Keratinocyte (primary cell): ENCODE results near the gene MARS1. TPM values are rescaled to one million over a fixed set of nuclear protein-coding genes. Genes with fewer than 3 reads are reported as not detected.

Source experiments
- DNase-seq: peaks from one replicate; pipeline ENCODE4 v3.0.0-alpha.2; 2011; ENCODE audit warnings: low read depth, missing footprints, low spot score
- FAIRE-seq: peaks from 2 replicates; lab custom pipeline; 2011; peaks lifted over from hg19 to GRCh38; lab: Jason Lieb, UNC
- H2AFZ ChIP-seq: 2 replicates; pipeline ENCODE4 v1.6.0; 2012; ENCODE audit warnings: low read length, control low read depth, inconsistent platforms; ENCODE audit not compliant: control insufficient read depth
- H3K27ac ChIP-seq: 2 replicates; pipeline ENCODE4 v1.5.1; 2011; ENCODE audit warnings: low read length; ENCODE audit not compliant: control insufficient read depth, insufficient read depth
- H3K27me3 ChIP-seq: 3 replicates; pipeline ENCODE4 v1.6.0; 2011; ENCODE audit warnings: low read length; ENCODE audit not compliant: control insufficient read depth, insufficient read depth; ENCODE audit errors: extremely low read depth
- H3K36me3 ChIP-seq, 2 experiments: 2 replicates in 1 of 2; 3 replicates in 1 of 2; pipeline ENCODE4 v1.5.1; 2011; ENCODE audit warnings: low read length in 2 of 2, mild to moderate bottlenecking in 1 of 2; ENCODE audit not compliant: control insufficient read depth in 2 of 2, insufficient read depth in 2 of 2; ENCODE audit errors: extremely low read depth in 1 of 2
- H3K4me1 ChIP-seq: 3 replicates; pipeline ENCODE4 v1.5.1; 2011; ENCODE audit warnings: low read length; ENCODE audit not compliant: control insufficient read depth, insufficient read depth; ENCODE audit errors: extremely low read depth
- H3K4me2 ChIP-seq: 3 replicates; pipeline ENCODE4 v1.6.0; 2011; ENCODE audit warnings: low read depth, low read length; ENCODE audit not compliant: control insufficient read depth, insufficient read depth; ENCODE audit errors: extremely low read depth
- H3K4me3 ChIP-seq, 3 experiments: fragments of 200-600 bp in 1 of 3; sonication (generic) in 1 of 3; 2 replicates in 2 of 3; 3 replicates in 1 of 3; pipeline ENCODE4 v1.5.1; 2011 to 2016; ENCODE audit warnings: low read length in 3 of 3, mild to moderate bottlenecking in 3 of 3, control low read depth in 2 of 3, inconsistent platforms in 1 of 3, low read depth in 1 of 3, mixed read lengths in 1 of 3, mixed run types in 1 of 3, moderate library complexity in 1 of 3; ENCODE audit not compliant: control insufficient read depth in 2 of 3, insufficient read depth in 2 of 3; ENCODE audit errors: extremely low read depth in 1 of 3
- H3K79me2 ChIP-seq: 2 replicates; pipeline ENCODE4 v1.6.0; 2012; ENCODE audit warnings: low read length; ENCODE audit not compliant: control insufficient read depth, insufficient read depth
- H3K9ac ChIP-seq: 3 replicates; pipeline ENCODE4 v1.6.0; 2011; ENCODE audit warnings: low read length; ENCODE audit not compliant: control insufficient read depth, insufficient read depth; ENCODE audit errors: extremely low read depth
- H3K9me1 ChIP-seq: 3 replicates; pipeline ENCODE4 v1.6.0; 2011; ENCODE audit warnings: low read length; ENCODE audit not compliant: control insufficient read depth, insufficient read depth; ENCODE audit errors: extremely low read depth
- H3K9me3 ChIP-seq: 2 replicates; pipeline ENCODE4 v1.5.1; 2012; ENCODE audit warnings: low read depth, low read length; ENCODE audit not compliant: control insufficient read depth
- H4K20me1 ChIP-seq: 3 replicates; pipeline ENCODE4 v1.6.0; 2011; ENCODE audit warnings: low read length; ENCODE audit not compliant: control insufficient read depth, insufficient read depth; ENCODE audit errors: extremely low read depth
- EZH2 ChIP-seq: IDR thresholded peaks from one replicate; pipeline ENCODE4 v1.6.1; 2012; ENCODE audit warnings: inconsistent platforms, mild to moderate bottlenecking, low read length, moderate library complexity
- dilution Hi-C: fragments of 300-500 bp; cut with MboI; formaldehyde crosslinking; loops from one replicate; pipeline ENCODE4 v1.7.0; 2020; ENCODE audit warnings: low sequenced_read_pairs; ENCODE audit not compliant: extremely low pct_ligation_motif_present
- polyA plus RNA-seq, 5 experiments: library from polyadenylated mRNA; depleted of rRNA in 3 of 5; stranded (reverse) in 3 of 5; stranded (forward) in 1 of 5; unstranded in 1 of 5; fragments of >200 nt; gene quantifications; 1 replicate in 1 of 5; 2 replicates in 3 of 5; 3 replicates in 1 of 5; pipeline versions ENCODE4 v1.2.1 to v1.2.3, GENCODE V29; 2011 to 2012; ENCODE audit warnings: missing spikeins in 2 of 5, low read depth in 1 of 5, low replicate concordance in 1 of 5
- TF ChIP-seq, protein P1 (sequence below), 3 experiments: IDR thresholded peaks in 1 of 3; conservative IDR thresholded peaks in 1 of 3; optimal IDR thresholded peaks in 1 of 3; 2 replicates in 2 of 3; 3 replicates in 1 of 3; pipeline versions ENCODE3 to v1.5.1; 2011; ENCODE audit warnings: low read length in 3 of 3, mild to moderate bottlenecking in 3 of 3, moderate library complexity in 2 of 3, control low read depth in 1 of 3, inconsistent platforms in 1 of 3; ENCODE audit not compliant: insufficient read depth in 2 of 3; ENCODE audit errors: extremely low read depth in 1 of 3

Gene MARS1
- polyA plus RNA-seq, 1 donor (not counting 4 experiments of a cell fraction or from before 2014, with no cell fraction given) = 125 TPM

DNA sequence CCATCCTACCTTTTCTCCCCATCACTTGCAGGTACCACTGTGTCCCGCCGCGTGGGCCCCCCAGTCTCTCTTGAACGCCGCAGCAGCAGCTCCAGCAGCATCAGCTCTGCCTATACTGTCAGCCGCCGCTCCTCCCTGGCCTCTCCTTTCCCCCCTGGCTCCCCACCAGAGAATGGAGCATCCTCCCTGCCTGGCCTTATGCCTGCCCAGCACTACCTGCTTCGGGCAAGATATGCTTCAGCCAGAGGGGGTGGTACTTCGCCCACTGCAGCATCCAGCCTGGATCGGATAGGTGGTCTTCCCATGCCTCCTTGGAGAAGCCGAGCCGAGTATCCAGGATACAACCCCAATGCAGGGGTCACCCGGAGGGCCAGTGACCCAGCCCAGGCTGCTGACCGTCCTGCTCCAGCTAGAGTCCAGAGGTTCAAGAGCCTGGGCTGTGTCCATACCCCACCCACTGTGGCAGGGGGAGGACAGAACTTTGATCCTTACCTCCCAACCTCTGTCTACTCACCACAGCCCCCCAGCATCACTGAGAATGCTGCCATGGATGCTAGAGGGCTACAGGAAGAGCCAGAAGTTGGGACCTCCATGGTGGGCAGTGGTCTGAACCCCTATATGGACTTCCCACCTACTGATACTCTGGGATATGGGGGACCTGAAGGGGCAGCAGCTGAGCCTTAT is 17.4 kb upstream of the MARS1 start:
- DNase-seq = no peak
- dilution Hi-C loops = no loop called here
- no peak for FAIRE-seq
- Histone ChIP-seq H3K9ac (no peak overlapping the region), H3K79me2 (no peaks in the 10 kb centered on the region), H3K36me3 (no peaks in the 10 kb centered on the region), H3K27ac (no peak overlapping the region), H3K9me3 (no peaks in the 10 kb centered on the region), H4K20me1 (no peaks in the 10 kb centered on the region), H3K27me3 (peaks cover 80% of the 10 kb centered on the region), H2AFZ (no peak overlapping the region), H3K4me2 (no peak overlapping the region), H3K9me1 (no peaks in the 10 kb centered on the region), H3K4me1 (no peaks in the 10 kb centered on the region), H3K4me3 (no peak overlapping the region)
- TF ChIP-seq, protein P1, sequence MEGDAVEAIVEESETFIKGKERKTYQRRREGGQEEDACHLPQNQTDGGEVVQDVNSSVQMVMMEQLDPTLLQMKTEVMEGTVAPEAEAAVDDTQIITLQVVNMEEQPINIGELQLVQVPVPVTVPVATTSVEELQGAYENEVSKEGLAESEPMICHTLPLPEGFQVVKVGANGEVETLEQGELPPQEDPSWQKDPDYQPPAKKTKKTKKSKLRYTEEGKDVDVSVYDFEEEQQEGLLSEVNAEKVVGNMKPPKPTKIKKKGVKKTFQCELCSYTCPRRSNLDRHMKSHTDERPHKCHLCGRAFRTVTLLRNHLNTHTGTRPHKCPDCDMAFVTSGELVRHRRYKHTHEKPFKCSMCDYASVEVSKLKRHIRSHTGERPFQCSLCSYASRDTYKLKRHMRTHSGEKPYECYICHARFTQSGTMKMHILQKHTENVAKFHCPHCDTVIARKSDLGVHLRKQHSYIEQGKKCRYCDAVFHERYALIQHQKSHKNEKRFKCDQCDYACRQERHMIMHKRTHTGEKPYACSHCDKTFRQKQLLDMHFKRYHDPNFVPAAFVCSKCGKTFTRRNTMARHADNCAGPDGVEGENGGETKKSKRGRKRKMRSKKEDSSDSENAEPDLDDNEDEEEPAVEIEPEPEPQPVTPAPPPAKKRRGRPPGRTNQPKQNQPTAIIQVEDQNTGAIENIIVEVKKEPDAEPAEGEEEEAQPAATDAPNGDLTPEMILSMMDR (optimal IDR thresholded peaks at IDR 0.05 in 1 of 3, IDR thresholded peaks at IDR 0.05 in 1 of 3, conservative IDR thresholded peaks at IDR 0.05 in 1 of 3; ENCODE audit: extremely low read depth in 1 of 3, insufficient read depth in 2 of 3, low read length in 3 of 3) = no peak
- no peak for TF ChIP-seq EZH2

DNA sequence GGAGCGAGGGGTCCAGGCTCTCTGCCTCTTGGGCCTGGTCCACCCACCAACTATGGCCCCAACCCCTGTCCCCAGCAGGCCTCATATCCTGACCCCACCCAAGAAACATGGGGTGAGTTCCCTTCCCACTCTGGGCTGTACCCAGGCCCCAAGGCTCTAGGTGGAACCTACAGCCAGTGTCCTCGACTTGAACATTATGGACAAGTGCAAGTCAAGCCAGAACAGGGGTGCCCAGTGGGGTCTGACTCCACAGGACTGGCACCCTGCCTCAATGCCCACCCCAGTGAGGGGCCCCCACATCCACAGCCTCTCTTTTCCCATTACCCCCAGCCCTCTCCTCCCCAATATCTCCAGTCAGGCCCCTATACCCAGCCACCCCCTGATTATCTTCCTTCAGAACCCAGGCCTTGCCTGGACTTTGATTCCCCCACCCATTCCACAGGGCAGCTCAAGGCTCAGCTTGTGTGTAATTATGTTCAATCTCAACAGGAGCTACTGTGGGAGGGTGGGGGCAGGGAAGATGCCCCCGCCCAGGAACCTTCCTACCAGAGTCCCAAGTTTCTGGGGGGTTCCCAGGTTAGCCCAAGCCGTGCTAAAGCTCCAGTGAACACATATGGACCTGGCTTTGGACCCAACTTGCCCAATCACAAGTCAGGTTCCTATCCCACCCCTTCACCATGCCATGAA is 16.8 kb upstream of the MARS1 start:
- Histone ChIP-seq H3K79me2 (no peaks in the 10 kb centered on the region), H3K9ac (no peak overlapping the region), H3K27ac (no peak overlapping the region), H3K4me2 (no peak overlapping the region), H3K4me3 (no peak overlapping the region), H3K36me3 (no peaks in the 10 kb centered on the region), H3K4me1 (peaks cover 2% of the 10 kb centered on the region), H3K27me3 (peaks cover 82% of the 10 kb centered on the region), H4K20me1 (no peaks in the 10 kb centered on the region), H3K9me3 (no peaks in the 10 kb centered on the region), H3K9me1 (no peaks in the 10 kb centered on the region), H2AFZ (no peak overlapping the region)
- FAIRE-seq (no peak), DNase-seq (no peak)
- dilution Hi-C loops = no loop called here
- no peak for TF ChIP-seq EZH2
- TF ChIP-seq, protein P1 (optimal IDR thresholded peaks at IDR 0.05 in 1 of 3, IDR thresholded peaks at IDR 0.05 in 1 of 3, conservative IDR thresholded peaks at IDR 0.05 in 1 of 3; ENCODE audit: extremely low read depth in 1 of 3, insufficient read depth in 2 of 3, low read length in 3 of 3) = no peak
